ENCODE measurements around the gene PGGHG. TPM values are rescaled to one million over a fixed set of nuclear protein-coding genes. Genes with fewer than 3 reads are reported as not detected.

PGGHG gene
- total and polyA plus RNA-seq, 10 of the 15 experiments (the other 5 are each of a cell fraction or from before 2014, with no cell fraction given): 0.10 to 8.3 (median 1.8) TPM

DNA sequence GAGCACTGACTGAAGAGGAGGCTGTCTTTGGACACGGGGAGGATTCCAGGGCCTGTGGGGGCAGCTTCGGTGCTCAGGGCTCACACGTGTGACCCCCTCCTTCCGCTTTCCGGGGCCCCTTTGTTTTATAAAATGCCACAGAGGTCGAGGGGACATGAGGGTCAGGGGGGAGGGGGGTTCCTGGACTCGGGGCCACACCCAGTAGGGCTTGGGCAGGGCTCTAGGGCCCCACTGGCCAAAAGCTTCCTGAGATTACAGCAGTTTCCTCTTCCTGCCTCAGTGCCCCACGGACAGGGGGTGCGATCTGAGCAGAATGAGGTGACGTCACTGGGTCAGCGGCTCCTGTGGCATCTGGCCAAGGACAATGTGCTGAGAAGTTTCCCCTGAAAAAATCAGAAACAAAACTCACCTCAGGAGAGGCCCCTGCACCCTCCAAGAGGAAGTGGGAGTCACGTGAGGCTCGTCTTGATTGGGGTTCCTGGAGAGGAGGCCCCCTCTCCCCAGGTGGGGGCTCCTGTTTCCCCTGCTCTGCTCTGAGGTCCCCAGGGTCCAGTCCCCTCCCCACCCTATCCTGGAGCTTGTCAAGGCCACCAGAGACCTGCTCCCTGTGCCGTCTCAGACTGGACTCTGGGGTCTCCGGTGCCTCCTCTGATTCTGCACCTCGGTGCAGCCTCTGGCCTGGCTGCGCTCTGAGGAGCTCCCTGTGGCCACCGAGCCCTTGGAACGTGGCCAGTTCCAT, 38.1 kb downstream of the PGGHG start (continued):
- TF ChIP-seq, protein P1, sequence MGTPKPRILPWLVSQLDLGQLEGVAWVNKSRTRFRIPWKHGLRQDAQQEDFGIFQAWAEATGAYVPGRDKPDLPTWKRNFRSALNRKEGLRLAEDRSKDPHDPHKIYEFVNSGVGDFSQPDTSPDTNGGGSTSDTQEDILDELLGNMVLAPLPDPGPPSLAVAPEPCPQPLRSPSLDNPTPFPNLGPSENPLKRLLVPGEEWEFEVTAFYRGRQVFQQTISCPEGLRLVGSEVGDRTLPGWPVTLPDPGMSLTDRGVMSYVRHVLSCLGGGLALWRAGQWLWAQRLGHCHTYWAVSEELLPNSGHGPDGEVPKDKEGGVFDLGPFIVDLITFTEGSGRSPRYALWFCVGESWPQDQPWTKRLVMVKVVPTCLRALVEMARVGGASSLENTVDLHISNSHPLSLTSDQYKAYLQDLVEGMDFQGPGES (IDR thresholded peaks at IDR 0.05): no peak
- TF ChIP-seq RCOR1 (conservative IDR thresholded peaks at IDR 0.05; ENCODE audit: low read depth, low read length) (no peak), ZBED1 (IDR thresholded peaks at IDR 0.05; ENCODE audit: borderline replicate concordance) (peak; percentile 74; the same call in 1 of the 2 replicates), SMAD5 (IDR thresholded peaks at IDR 0.05; ENCODE audit: low read depth) (0 out of 2 replicates have a peak, but pooled peaks have one; percentile 41), NR2C1 (IDR thresholded peaks at IDR 0.05) (peak; percentile 30; the same call in 1 of the 2 replicates), HDAC2 (IDR thresholded peaks at IDR 0.05) (no peak), MYC (IDR thresholded peaks at IDR 0.05; ENCODE audit: insufficient read depth, insufficient read length, insufficient replicate concordance, low read length, severe bottlenecking) (no peak), POLR2AphosphoS5 (IDR thresholded peaks at IDR 0.05; ENCODE audit: low read length) (peak; percentile 69), STAT1 (conservative IDR thresholded peaks at IDR 0.05) (no peak), ZNF24 (IDR thresholded peaks at IDR 0.05) (no peak), NFIC (IDR thresholded peaks at IDR 0.05; ENCODE audit: low read depth, low read length) (peak; percentile 85), NFYB (IDR thresholded peaks at IDR 0.05; ENCODE audit: insufficient read depth, low read depth, low read length) (0 out of 2 replicates have a peak, but pooled peaks have one; percentile 37), KDM1A (IDR thresholded peaks at IDR 0.05; ENCODE audit: borderline replicate concordance) (no peak), GABPA (IDR thresholded peaks at IDR 0.05; ENCODE audit: low read depth) (peak; percentile 52; the same call in 1 of the 2 replicates), SMAD1 (IDR thresholded peaks at IDR 0.05; ENCODE audit: low read depth, partially characterized antibody) (peak; percentile 88)
- TF ChIP-seq, protein P2, sequence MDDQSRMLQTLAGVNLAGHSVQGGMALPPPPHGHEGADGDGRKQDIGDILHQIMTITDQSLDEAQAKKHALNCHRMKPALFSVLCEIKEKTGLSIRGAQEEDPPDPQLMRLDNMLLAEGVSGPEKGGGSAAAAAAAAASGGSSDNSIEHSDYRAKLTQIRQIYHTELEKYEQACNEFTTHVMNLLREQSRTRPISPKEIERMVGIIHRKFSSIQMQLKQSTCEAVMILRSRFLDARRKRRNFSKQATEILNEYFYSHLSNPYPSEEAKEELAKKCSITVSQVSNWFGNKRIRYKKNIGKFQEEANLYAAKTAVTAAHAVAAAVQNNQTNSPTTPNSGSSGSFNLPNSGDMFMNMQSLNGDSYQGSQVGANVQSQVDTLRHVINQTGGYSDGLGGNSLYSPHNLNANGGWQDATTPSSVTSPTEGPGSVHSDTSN (IDR thresholded peaks at IDR 0.05; ENCODE audit: insufficient replicate concordance, low read depth, low read length): no peak
- TF ChIP-seq, protein P3, sequence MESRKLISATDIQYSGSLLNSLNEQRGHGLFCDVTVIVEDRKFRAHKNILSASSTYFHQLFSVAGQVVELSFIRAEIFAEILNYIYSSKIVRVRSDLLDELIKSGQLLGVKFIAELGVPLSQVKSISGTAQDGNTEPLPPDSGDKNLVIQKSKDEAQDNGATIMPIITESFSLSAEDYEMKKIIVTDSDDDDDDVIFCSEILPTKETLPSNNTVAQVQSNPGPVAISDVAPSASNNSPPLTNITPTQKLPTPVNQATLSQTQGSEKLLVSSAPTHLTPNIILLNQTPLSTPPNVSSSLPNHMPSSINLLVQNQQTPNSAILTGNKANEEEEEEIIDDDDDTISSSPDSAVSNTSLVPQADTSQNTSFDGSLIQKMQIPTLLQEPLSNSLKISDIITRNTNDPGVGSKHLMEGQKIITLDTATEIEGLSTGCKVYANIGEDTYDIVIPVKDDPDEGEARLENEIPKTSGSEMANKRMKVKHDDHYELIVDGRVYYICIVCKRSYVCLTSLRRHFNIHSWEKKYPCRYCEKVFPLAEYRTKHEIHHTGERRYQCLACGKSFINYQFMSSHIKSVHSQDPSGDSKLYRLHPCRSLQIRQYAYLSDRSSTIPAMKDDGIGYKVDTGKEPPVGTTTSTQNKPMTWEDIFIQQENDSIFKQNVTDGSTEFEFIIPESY (IDR thresholded peaks at IDR 0.05): no peak
- TF ChIP-seq, protein P4, sequence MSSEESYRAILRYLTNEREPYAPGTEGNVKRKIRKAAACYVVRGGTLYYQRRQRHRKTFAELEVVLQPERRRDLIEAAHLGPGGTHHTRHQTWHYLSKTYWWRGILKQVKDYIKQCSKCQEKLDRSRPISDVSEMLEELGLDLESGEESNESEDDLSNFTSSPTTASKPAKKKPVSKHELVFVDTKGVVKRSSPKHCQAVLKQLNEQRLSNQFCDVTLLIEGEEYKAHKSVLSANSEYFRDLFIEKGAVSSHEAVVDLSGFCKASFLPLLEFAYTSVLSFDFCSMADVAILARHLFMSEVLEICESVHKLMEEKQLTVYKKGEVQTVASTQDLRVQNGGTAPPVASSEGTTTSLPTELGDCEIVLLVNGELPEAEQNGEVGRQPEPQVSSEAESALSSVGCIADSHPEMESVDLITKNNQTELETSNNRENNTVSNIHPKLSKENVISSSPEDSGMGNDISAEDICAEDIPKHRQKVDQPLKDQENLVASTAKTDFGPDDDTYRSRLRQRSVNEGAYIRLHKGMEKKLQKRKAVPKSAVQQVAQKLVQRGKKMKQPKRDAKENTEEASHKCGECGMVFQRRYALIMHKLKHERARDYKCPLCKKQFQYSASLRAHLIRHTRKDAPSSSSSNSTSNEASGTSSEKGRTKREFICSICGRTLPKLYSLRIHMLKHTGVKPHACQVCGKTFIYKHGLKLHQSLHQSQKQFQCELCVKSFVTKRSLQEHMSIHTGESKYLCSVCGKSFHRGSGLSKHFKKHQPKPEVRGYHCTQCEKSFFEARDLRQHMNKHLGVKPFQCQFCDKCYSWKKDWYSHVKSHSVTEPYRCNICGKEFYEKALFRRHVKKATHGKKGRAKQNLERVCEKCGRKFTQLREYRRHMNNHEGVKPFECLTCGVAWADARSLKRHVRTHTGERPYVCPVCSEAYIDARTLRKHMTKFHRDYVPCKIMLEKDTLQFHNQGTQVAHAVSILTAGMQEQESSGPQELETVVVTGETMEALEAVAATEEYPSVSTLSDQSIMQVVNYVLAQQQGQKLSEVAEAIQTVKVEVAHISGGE (CRISPR knock-in tag; IDR thresholded peaks at IDR 0.05): no peak
- TF ChIP-seq, protein P5, sequence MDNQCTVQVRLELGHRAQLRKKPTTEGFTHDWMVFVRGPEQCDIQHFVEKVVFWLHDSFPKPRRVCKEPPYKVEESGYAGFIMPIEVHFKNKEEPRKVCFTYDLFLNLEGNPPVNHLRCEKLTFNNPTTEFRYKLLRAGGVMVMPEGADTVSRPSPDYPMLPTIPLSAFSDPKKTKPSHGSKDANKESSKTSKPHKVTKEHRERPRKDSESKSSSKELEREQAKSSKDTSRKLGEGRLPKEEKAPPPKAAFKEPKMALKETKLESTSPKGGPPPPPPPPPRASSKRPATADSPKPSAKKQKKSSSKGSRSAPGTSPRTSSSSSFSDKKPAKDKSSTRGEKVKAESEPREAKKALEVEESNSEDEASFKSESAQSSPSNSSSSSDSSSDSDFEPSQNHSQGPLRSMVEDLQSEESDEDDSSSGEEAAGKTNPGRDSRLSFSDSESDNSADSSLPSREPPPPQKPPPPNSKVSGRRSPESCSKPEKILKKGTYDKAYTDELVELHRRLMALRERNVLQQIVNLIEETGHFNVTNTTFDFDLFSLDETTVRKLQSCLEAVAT (IDR thresholded peaks at IDR 0.05): no peak; the same call in 1 of the 2 replicates

Data from GM12878 (cell line).